HG03066 (cell line): ENCODE measurements around the gene RGS1.
A peak's percentile ranks its signal among the peaks of the same experiment; 100 is the strongest.

Source experiments
- ATAC-seq: cut with Tn5 transposase; IDR thresholded peaks from one replicate; pipeline ENCODE4 v1.9.1; 2021; ENCODE audit warnings: low read depth; ENCODE audit not compliant: unreplicated experiment

RGS1 gene

GRCh38 chr1:192552760-192553191 lies 22.8 kb upstream of the RGS1 start:
- peak; percentile 20 for ATAC-seq

- ATAC-seq: no peak
Measured at GRCh38 chr1:192553741-192554140, 21.8 kb upstream of the RGS1 start.

- no peak for ATAC-seq
Measured at GRCh38 chr1:192554904-192555303, 20.7 kb upstream of the RGS1 start.

- ATAC-seq: no peak
Measured at GRCh38 chr1:192555399-192555798, 20.2 kb upstream of the RGS1 start.

GRCh38 chr1:192557841-192558595 lies 17.6 kb upstream of the RGS1 start:
- no peak for ATAC-seq

- ATAC-seq: peak; percentile 78
Measured at GRCh38 chr1:192559115-192560006, 16.2 kb upstream of the RGS1 start.

- ATAC-seq: no peak
Measured at GRCh38 chr1:192561301-192561700, 14.3 kb upstream of the RGS1 start.

GRCh38 chr1:192563129-192563528 lies 12.4 kb upstream of the RGS1 start:
- ATAC-seq: no peak

GRCh38 chr1:192564099-192564498 lies 11.5 kb upstream of the RGS1 start:
- no peak for ATAC-seq

GRCh38 chr1:192565946-192566345 lies 9.6 kb upstream of the RGS1 start:
- ATAC-seq: no peak

GRCh38 chr1:192566657-192567056 lies 8.9 kb upstream of the RGS1 start:
- no peak for ATAC-seq

- no peak for ATAC-seq
Measured at GRCh38 chr1:192568063-192568462, 7.5 kb upstream of the RGS1 start.

GRCh38 chr1:192571668-192572067 lies 3.9 kb upstream of the RGS1 start:
- ATAC-seq: no peak

GRCh38 chr1:192573499-192573898 lies 2.1 kb upstream of the RGS1 start:
- no peak for ATAC-seq

GRCh38 chr1:192574073-192574472 lies 1.5 kb upstream of the RGS1 start:
- ATAC-seq: no peak

- ATAC-seq: no peak
Measured at GRCh38 chr1:192576190-192577144, 894 bp downstream of the RGS1 start.

GRCh38 chr1:192577145-192578140 lies 1.9 kb downstream of the RGS1 start:
- no peak for ATAC-seq

- ATAC-seq: no peak
Measured at GRCh38 chr1:192578144-192578909, 2.8 kb downstream of the RGS1 start.
